SKM-1 (cell line): ENCODE data around the gene GPR151.
A peak's percentile ranks its signal among the peaks of the same experiment; 100 is the strongest.
"Not testable (repeated sequence)": the region's sequence is repeated elsewhere in the genome, so short reads cannot be mapped to it uniquely, and the experiment has no call there.

Source experiments
- DNase-seq: peaks from one replicate; lab custom pipeline; 2025; ENCODE audit not compliant: unreplicated experiment; lab: John Stamatoyannopoulos, UW

The GPR151 gene

DNA sequence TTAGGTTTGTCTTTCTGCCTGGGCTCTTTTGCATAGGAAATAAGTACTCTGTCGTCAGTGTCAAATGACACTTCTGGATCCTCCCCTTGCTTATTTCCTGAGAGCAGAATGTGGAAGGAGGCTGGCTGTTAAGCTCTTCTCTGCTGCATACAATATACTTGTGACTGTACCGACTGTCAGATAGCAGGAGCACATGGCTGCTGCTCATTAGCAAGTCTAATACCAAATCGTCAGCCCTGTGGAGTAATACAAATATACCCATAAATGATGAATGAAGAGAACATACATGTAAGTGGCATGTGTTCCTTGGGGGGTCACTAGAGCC lies at the start of gene GPR151:
GPR151 (minus strand) TSS at position 40 of the 325 bp plus-strand sequence. CDS start 77 bp downstream, outside the sequence.
- DNase-seq, result no peak

DNA sequence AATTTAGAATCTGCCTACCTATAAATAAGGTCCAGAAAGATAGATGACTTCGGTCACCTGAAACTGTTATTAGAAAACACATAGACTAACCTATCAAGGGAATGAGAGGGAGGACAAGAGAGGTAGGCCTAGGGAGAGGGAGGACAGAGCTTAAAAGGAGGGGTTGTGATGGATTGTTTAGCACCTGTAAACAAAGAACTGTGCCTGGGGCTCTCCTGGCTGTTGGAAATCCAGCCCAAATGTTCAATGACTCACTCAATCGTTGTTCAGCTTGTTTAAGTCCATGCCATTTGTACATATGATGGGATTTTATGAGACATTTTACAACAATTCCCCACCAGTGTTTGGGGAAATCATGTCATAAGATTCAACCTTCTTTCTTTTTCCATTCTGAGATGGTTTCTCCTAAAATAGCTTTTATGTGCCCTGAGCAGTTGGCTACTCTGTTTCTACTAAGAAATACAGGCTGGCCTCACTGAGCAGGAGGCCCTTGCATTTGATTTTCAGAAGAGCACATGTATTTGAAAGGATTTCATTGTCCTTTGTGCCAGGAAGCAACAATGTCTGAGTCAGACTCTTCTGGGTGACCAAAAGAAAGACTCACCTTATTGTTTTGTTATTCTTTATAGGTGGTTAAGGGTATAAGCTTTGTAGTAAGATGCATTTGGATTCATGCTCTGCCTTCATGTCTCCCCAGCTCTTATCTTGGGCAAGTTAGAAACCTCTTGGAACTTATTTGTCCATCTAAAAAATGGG lies 48.2 kb upstream of the GPR151 start:
- DNase-seq, result no peak

DNA sequence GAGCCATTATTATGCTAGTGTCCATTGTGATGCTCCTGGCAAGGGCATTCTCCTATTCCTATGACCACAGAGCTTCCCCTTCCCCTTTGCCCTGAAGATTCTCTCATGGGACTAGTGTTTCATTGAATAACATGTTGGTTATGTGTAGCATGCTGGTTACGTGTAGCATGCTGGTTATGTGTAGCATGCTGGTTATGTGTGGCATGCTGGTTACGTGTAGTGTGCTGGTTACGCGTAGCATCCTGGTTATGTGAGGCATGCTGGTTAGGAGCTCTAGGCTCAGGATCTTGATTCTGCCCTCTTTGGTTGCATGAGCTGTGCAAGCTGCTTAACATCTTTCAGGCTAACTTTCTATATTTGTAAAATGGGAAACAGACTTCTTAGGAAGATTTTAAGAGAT lies 46.5 kb upstream of the GPR151 start:
- DNase-seq, result no peak

DNA sequence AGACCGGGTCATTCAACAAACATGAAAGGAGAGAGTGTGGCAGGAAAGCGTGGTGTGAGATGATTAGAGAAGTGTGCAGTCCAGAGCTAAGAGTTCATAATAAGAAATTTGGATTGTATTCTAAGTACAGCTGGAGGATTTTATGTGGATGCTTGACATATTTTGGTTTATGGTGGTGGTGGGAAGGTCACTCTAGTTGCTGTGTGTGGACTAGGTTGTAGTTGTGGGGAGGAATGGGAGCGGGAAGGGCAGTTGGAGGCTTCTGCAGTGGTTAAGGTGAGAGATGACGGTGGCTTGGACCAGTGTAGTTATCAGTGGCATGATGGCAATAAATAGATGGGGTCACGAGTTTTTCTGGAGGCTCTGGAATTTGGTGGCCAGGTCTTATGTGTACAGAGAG lies 45.7 kb upstream of the GPR151 start:
- DNase-seq, result no peak

DNA sequence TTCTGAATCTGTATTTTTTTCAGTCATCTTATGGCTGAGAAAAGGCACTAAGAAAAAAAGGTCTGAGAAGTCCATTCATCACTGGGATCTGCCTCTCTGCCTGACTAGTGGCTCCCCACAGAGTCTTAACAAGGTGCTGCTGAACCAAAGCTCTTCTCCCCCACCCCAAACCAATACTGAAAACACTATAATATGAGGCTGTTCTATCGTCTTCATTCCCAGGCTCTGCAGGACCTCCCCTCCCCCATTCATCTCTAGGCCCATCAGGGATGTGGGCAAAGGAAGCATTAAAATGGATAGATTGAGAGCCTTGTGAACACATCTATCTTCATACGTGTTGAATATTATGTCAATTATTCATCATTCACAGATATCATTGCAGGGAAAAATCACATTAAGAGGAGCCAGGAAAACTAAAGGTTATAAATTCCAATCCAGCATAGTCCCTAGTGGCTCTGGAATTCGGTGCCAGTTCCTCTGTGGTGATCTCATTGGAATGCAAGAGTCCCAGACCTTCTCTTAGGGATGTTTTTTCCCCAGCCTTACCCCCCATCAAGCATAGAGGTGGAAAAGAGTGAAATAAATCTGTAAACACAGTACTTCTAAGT lies 44.3 kb upstream of the GPR151 start:
- DNase-seq, result no peak

DNA sequence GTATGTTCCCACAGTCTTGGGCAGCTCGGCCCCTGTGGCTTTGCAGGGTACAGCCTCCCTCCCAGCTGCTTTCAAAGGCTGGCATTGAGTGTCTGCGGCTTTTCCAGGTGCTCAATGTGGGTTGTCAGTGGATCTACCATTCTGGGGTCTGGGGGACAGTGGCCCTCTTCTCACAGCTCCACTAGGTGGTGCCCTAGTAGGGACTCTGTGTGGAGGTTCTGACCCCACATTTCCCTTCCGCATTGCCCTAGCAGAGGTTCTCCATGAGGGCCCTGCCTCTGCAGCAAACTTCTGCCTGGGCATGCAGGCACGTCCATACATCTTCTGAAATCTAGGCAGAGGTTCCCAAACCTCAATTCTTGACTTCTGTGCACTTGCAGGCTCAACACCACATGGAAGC lies 40.9 kb upstream of the GPR151 start:
- not testable (repeated sequence) for DNase-seq

DNA sequence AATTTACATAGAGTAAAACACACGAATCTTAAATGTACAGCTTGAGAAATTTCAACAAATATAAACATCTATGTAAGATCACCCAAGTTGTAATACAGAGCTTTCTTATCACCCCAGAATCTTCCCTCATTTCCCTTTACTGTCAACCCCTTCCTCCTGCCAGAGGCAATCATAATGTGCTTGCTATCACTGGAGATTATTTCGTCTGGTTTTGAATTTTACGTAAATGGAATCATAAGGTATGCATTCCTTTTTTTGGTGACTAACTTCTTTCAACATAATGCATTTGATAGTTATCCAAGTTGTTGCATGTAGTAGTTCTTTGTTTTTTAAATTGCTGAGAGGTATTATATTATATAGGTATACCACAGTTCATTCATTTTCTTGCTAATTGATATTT lies 37.5 kb upstream of the GPR151 start:
- no peak for DNase-seq

DNA sequence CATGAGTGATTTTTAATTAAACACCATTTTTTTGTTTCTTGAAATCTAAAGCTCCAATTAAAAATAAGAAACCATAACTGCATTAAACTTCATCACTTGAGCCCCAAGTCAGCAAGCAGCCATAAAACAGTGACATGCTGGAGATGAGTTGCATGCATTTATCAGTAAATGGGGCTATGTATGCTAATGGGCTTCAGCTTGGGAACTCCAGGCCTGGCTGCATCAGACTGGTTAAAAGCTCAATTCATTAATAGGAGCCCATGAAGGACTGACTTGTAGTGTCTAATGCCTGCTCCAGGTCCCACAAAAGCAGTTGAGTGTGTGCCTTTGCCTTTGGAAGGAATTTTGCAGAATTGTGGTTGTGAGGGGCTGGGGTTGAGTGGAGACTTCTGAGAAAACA lies 33.6 kb upstream of the GPR151 start:
- no peak for DNase-seq

DNA sequence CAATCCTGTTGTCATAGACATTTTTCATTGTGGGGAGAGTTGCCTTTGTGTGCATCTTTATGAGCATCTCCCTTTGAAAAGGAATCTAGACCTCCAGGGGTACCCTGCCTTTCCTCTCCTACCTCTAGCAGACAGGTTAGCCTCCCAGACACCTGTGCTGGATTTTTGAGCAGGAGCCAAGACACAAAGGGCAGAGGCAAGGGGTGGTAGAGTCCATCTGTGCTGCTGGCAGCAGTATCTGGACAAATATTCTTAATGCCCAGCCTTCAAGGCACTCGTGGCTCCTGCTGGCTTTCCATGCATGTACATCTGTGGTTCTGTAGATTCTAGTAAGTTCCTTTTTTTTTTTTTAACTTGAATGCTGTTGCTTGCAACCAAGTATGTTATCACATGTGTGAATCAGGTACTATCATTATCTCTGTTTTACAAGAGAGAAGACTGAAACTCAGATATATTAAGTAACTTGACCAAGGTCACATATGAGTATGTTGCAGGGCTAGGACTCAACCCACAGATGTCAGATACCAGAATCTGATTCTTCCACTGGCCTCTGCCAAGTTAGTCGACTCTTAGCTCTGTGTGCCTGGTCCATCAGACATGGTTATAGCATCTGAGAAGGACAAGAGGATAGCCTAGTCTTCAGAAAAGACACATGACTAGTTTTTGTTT lies 32.9 kb upstream of the GPR151 start:
- DNase-seq, result no peak

DNA sequence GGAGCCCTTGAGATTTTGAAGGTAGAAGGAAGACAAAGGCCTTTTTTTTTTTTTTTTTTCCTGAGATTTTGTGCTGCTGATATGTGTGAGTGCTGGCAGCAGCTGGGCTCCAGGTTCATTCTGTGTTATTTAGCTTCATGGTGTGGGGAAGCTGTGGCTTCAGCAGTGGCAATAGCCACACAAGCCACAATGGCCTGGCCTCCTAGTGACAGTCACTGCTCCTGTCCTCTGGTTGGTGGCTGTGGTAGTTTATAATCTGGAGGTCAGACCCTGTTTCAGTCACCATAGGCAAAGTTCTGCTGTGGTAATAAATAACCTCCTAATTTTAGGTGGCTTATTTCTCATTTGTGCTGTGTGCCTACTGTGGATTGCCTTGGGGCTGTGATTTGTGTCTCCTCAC lies 28.2 kb upstream of the GPR151 start:
- DNase-seq, result no peak

DNA sequence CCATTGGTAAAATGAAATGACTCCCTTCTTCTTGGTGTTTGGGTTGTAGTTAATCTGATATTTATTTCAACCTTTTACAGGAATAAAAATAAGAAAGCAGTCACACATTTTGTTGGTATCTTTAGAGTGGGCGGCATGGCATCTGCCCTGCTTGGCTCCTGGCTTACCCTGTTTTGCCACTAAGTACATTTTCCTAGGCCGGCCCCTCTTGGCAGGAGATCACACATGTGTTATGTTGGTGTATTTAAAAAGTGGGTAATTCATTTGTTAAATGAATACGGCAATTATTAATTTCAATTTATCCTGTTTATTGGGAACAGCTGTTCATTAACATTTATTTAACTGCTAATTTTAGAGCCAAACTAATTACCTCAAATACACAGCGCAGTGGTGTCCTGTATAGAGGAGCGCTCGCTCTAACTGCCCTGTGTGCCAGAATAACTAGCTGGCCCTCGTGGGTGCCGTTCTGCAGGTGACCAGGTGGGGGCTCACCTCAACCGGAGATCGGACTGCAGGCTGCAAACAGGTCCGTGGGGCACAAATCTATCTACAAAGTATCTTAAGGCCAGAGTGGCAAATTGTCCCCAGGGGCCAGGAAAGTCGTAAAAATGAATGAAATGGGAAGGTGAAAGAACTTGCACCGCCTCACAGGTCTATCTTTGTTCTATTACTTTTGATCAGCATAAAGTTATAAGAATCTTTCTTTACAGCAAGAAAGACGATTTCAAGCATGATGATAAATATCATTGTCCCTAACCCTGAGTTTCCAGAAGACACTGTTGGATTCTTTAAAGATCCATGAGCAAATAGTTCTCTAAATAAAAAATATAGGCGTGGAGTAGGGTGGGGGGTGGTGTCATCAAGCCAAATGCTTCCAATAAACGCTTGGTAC lies 26.2 kb upstream of the GPR151 start:
- DNase-seq, result peak; percentile 18

DNA sequence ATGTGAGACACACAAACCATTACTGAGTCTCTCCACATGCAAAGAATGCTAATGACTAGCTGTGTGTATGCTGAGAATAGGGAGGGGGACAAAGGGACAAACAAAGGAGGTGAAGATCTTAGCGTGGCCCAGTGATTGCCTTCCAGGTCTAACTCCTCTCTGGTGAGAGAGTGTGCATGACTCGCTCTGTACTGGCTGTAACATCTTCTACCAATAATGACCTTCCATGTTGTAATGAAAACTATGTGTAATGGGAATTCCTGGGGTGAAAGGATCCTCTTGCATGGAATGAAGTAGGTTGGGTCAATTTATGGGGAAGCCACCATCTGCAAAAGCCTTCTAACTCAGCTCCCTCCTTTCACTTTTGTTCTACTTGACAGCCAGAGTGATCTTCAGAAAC lies 24.4 kb upstream of the GPR151 start:
- no peak for DNase-seq

DNA sequence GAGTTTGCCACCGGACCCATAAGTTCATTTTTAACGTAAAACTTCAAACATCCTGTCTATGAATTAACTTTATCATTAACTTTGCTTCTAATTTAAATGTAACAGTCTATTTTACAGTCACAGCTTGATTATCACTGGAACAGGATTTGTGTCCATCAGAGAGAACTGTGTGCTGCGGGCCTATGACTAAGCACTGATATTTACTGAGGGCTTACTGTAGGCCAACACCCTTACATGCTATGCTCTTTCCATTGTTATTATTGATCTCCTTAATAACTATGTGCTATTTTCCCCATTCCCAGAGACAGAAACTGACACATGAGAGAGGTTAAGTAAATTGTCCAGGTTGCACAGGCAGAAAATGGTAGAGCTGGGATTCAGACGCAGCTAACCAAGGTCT lies 24.0 kb upstream of the GPR151 start:
- no peak for DNase-seq

DNA sequence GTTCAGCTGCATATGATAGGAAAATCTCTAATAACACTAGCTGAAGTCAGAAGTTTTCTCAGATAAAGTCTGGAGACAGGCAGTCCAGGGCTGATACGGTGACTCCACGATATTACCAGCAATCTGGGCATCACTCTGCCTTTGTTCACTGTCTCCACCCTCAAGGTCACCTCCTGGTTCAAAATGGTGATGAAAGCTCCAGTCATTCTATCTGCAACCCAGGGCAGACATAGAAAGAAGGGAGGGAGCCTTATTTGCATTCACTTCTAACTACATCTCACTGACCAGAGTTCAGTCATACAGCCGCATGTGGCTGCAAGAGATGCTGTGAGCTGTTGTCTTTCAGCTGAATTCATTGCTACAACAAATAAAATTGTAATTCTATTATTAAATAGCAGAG lies 22.4 kb upstream of the GPR151 start:
- DNase-seq, result no peak

DNA sequence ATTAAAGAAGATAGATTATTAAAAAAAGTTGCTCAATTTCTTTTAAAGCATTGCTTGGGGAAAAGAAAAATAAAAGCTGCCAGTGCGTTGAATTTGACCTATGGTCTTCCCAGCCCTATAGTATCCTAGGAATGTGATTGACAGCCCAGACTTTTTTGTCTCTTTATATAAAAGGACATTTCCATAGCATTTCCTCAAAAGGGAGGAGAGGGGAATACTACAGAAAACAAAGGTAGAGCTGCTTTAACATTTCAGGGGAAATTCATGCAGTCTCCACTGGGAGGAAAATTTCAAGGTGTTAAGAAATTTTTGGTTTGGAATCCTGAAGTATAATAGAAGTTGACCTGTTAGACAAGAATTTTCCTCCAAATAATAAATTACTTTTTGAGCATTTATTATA lies 17.9 kb upstream of the GPR151 start:
- no peak for DNase-seq

DNA sequence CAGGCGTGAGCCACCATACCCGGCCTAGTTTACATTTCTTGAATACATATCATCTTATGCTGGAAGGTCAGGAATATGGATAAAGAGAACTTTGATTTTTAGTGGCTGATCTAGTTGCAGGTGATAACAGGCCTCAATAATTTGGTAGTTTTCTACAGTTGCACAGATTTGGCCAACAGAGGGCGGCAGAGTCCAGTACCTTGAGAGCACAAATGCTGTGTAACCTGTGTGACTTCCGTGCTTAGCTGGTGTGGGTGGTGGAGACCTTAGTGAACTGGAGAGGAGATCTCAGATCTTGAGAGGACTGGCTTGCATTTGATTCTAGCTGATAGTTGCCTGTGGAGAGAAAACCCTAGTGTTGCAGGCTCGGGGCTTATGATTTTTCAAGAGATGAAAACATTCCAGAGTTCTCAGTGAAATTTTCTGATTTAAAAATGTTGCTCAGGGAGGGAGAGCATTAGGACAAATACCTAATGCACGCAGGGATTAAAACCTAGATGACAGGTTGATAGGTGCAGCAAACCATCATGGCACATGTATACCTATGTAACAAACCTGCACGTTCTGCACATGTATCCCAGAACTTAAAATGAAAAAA lies 17.4 kb upstream of the GPR151 start:
- peak; percentile 74 for DNase-seq

DNA sequence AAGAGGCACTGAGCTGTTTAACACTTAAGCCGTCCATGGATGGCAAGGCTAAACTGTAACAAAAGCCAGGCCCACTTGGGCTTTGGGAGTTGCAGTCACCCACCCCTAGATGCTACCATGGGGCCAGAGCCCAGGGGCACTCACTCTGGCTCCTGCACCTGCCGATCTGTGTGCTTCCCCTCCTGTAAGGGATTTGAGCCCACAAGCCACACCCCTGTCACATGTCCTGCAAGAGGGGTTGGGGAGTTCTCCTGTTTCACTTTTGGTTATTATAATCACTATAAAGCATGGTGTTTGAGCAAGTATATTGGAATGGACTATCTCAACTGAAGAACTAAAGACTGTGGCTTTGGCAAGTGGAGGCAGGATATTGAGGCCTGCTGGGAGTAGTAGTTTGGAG lies 14.0 kb upstream of the GPR151 start:
- DNase-seq, result no peak

DNA sequence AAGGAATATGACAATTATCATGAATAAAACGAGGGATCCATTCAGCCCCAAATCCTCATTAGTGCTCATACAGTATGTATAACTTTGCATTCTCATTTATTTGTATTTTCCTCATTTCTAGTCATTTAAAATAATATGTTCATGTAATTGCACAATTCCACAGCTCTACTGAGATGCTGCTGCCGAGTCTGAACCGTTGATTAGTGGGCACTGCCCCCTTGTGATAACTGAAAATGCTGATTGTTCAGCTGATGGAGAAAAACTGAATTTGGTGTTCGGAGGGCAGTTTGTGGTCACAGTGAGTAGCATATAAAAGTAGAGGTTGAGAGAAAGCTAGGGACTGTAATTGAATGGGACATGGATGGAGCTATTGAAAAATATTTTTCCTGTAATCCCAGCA lies 12.2 kb upstream of the GPR151 start:
- DNase-seq, result no peak

DNA sequence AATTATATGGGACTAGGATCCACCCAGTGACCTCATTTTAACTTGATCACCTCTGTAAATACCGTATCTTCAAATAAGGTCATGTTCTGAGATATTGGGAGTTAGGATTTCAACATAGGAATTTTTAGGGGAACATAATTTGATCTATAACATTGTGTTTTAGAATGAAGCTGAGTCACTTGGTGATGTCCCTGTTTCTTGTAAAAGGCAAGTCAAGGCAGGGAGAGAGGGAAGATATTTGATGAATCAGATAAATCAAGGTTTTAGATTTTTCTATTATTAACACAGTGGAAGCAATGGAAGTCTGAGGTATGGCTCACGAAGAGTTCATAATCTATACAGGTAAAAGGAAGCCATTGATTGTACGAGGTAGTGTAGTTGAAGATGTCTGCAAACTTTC lies 11.8 kb upstream of the GPR151 start:
- DNase-seq, result no peak

DNA sequence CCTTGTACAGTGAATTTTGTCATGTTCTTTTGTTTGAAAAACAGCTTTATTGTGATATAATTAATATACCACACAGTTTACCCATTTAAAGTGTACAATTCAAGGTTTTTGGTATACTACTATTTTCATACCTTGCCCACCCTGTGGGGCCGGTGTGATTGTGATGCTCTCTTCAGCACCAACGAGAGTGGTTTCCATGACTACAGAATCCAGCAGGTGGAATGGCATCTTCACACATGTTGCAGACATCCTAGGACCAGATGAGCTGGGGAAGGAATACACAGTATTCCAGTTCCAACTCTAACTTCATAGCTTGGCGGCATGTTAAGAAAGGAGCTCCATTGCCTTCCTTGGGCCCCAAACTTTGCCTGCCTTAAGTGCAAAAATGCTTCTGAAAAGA lies 7.7 kb upstream of the GPR151 start:
- no peak for DNase-seq

DNA sequence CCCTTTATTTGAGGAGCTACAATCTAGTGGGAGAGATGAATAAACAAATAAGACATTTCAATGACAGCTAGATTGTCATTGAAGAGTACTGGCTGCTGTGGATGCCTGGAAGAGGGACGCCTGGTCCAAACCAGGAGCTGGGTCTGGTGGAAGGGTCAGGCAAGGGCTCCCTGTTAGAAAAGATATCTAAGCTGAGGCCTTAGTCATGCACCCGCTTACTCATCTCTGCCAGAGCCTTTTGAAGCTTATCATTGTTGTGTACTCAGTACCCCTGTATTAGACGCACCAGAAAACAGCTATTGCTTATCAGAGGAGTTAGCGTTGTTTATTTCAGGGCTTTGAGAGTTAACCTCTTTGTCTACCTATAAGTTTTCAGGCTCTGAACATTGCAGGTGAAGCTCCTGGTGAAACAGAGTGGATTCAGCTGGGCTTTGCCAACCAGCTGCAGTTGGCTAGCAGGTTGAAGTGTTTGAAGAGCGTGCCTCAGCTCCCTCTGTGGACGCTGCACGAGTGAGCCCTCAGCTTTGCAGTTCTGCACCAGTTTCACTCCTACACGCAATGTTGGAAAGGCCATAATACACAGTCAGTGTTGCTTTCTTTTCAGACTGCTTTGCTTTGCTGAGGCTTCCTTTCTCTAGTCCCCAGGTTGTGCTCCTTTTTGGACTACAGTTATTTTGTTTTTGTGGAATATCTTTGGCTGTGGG lies 5.6 kb upstream of the GPR151 start:
- DNase-seq, result no peak
